NOMO-1 treated with DMSO at 0.1 percent for 48 hours (cell line): Measurements from ENCODE around the gene SH2D2A.

Source experiments
- DNase-seq: peaks from one replicate; lab custom pipeline; 2025; ENCODE audit not compliant: unreplicated experiment; lab: John Stamatoyannopoulos, UW

The SH2D2A gene

DNA sequence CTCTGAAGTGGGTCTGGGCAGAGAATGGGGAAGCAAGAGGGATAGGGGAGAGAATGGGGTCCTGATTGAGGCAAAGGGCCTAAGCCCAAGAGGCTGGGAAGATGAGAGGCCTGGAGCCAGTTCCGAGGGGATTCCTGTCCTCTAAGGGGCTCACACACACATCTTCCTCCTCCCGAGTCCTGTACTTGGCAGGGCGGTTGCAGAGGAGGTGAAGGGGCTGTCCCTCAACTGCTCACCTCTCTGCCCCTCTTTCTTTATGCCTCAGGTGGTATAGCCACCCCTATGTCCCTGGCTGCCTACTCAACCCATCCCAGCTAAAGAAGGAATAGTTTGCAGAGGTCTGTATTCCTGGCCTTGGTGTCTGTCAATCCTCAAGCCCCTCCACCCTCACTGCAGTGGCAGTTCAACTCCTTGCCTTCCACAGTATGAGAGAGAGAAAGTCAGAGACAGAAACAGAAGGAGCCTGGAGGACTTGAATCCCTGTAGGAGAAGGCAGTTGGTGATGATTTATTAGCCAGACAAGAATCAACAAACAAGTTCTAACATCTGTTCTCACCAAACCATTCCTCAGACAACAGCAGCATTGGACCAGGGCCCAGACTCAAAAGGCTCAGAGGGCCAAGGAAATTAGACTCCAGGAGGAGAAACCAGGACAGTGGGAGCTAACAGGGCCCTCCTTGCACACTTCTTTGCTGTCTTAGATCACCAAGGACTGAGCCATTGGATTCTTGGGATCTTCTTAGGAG, 10.7 kb downstream of the SH2D2A start:
- DNase-seq = no peak

DNA sequence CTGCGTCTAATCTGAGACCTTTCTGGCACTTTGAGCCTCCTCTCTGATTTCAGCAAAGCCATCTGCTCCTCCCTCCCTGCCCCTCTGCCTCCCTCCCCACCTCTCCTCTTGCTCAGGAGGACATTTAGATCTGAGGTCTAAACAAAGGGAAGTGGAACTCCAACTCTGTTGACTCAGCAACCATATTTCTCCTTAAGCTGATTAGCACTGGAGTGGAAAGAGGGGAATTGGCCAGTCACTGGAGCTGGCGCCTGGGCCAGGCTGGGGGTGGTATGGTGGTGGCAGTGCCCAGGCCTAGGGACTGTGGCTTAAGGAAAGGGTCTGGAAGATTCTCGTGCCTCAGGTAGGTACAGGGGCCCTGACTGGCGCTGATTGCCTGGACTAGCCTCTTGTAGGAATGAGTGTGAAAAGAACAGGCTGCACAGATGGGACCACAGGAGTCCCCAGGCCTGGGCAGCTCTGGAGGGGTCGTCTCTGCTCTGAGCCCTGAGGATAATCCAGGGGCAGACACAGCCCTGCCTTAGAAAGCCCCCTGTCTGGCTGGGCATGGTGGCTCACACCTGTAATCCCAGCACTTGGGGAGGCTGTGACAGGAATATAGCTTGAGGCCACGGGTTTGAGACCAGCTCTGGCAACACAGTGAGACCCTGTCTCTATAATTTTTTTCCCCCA, 11.9 kb downstream of the SH2D2A start:
- peak; percentile 88 for DNase-seq

DNA sequence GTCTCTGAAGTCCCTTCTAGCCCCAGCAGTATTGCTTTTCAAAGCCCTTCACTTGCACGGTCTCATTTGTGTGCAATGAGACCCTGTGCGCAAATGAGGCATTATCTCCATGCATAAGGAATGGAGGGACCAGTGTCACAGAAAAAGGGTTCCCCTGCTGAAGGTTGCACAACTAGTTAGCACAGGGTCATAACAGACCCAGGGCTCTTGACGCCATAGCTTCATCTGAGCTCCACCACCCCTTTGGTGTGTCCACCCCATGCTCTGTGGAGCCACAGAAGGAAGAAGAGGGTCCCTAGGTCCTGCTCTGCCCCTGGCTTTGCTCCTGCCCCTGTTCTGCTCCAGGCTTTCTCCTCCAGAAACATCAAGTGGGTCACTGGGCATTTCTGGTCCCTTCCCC, 12.6 kb downstream of the SH2D2A start:
- no peak for DNase-seq

DNA sequence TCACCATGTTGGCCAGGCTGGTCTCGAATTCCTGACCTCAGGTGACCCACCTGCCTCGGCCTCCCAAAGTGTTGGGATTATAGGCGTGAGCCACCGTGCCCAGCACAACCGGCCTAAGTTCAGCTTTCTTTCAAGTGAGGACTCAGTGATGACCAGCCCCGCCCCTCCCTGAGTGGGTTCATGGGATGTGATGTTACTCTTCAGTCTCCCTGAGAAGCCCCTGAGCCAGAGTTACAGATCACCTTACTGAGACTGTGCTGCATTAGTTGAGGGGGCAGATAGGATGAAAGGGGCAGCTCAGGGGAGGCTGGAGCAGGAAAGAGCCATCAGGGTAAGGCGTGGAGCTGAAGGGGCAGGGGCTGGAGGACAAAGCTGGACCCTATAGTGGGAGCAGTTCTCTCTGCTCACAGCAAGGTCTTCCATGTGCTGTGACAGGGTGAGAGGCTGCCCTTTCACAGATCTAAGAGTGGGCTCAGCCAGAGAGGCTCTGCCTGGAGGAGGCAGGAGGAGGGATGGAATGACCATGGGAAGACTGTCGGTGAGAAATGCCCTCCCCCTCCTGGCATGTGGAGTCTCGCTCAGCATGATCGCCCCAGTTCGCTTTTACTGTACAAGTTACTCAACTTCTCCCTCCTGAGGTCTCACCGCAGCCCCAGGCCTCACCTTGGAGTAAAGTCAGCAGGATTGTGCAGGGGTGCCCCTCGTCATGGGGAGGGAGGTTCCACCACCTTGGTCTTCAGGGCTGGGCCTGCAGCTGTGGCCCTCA, 13.4 kb downstream of the SH2D2A start:
- DNase-seq = no peak

DNA sequence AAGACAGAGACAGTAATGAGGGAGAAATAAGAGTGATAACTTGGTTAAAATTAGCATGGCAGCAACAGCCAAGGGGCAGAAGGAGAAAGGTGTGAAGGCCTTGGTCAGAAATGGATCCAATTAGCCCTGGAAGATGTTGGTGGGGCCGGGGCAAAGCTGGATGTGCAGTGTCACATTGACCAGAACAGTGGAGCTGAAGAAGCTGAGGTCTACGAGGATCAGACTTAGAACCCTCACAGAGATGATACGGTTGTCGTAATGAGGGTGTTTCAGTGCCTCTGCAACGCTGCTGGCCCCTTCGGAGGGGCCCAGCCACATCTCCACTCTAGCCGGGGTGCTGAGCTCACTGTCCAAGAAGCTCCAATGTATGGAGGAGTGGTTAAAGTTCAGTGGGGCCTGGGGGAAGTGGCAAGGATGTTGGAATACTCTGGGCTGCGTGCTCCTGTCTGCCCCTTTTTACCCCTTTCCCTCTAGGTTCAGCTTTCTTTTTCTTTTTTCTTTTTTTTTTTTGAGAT, 14.2 kb downstream of the SH2D2A start:
- no peak for DNase-seq

DNA sequence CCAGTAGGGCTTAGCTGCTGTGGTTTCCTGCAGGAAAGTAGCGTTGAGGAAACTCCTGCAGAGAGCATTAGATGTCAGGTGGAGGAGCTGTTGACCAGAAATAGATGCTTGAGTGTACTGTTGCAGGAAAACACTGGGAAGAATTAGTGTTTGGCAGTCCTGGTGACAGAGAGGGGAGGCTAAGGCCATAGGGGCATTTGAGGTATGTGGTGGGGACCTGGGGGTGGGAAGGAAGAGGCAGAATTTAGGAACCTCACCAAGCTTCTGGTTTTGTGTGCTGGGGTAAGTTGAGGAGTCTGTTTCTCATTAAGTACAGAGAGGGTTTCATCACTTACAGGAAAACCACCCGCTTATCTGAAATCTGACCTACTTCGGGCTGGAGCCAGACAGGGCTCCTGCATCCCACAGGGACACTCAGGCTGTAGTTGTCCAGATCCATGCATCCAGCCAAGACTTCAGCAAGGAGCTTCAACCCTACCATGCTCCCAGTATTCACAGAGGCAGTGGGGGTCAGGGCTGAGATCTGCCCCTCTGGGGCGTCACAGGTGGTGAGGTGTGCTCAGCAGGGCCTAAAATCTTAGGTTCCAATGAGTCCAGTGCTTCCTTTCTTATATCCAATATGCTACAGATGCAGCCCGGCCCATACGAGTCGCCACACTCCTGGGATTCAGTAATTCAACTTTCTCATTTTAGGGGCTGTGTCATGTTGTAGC, 15.1 kb downstream of the SH2D2A start:
- no peak for DNase-seq

DNA sequence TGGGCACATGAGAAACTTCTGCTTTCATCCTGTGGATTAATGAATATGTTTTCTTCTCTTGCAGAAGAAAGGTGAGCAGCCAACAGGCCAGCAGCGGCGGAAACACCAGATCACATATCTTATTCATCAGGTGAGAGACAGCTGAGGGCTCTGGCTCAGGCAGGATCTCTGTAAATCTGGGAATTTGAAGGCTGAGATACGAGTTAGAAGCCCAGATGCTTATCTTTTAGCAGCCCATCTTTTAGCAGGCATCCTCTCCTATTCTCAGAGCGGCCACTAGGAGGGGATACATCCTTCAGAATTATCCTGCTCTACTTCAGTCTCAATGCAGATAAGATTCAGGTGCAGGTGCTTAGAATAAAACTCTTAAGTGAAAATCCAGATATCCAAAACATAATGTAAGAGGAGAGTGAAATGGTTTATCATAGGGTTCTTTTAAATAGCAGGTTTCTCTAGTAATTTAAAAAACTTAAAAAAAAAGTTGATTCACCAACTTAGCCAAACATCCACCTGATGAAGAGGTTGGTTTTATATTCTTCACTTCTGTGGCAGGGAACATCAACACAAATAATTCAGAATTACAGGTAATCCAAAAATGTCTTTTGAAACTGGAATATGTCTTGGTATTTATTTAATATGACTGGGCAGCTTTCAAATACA, 19.3 kb downstream of the SH2D2A start:
- peak; percentile 51 for DNase-seq

DNA sequence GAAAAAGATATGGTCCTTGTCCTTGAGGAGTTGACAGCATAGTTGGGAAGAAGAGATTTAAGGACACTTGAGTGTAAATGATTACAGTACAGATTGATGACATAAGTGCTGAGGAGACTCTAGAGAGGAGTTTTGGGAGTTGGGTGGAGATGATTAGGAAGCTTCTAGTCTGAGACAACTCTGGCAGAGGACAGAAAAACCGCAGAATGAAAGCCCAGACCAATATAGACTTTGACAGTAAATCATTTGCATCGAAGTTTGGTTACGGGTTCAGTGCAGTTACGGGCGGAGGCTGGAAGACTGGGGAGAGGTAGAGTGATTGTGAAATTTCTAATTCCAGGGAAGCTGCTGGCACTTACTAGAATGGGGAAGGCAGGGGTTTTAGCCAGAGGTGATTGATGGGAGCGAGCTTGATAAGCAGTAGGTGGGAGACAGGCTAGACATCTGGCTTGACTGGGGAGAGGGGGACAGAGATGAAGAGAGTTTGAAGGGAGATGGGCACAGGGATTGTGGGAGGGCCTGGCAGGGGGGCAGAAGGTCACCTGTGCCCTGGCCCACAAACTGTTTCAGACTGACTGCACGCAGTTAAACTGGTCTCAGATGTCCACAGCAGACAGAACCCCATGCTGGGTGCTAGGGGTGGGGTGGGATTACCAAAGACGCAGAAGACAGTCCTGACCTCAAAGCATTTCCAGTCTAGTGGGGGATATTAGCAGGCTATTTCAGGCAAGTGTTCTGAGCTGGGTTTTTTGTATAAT, 20.1 kb downstream of the SH2D2A start:
- DNase-seq = no peak

DNA sequence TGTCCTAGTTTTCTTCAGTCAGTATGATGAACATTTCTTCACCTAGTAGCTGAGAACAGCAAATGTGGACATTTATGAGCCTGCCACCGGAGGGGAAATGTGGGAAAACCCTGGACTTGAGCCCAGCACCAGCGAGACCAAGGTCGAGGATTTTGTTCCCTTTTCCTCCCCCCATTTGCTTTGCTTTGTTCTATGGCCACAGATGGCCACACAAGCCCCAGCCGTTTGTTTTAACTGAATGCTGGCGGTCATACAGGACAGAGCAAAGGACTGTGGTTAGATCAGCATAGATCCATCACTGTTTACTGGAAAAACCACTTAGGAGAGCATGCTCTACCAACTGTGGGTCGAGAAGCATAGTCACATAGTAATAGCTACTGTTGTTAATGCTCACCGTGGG, 20.9 kb downstream of the SH2D2A start:
- DNase-seq = no peak

DNA sequence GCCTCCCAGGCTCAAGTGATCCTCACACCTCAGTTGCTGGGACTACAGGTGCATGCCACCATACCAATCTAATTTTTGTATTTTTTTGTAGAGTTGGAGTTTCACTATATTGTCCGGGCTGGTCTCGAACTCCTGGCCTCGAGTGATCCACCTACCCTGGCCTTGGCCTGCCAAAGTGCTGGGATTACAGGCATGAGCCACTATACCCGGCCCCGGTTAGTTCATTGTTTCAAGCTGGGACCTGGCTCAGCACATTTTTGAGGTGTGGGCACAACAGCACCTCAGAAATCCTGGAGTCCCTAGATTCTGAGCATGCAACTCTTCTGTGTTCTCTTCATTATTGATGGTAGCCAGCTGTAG, 21.3 kb downstream of the SH2D2A start:
- DNase-seq = no peak

DNA sequence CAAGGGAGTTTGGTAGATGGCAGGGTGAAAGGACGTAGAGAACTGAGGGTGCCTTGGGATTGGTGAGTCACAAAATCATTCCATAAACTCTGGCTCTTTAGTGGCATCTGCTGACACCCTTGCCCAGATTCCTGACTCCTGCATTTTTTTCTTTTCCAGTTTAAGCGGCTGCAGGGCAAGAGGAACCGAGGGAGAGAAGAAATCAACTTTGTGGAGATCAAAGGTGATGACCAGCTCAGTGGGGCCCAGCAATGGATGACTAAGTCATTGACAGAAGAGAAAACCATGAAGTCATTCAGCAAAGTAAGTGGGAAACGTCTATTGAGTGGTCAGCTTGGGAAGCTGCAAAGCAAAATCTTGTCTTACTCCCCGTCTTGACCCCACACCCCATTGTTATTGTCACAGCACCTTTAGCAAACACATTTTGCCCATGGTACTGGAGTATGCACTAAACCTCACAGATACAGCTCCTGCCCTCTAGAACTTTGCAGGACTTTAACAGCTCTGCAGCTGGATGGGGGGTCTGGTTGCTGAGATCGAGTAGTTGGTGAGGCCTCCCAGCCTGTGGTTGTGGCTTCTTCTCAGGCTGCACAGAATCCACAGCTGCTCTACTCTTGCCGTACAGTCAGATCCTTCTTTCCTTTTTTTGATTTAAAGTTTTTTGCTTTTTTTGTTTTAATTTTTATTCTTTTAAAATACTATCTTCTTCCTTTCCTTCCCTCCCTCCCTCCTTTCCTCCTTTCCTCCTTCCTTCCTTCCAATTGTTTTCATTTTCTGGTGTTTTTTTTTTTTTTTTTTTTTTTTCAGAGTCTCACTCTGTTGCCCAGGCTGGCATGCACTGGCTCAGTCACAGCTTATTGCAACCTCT, 21.9 kb downstream of the SH2D2A start:
- DNase-seq = no peak

DNA sequence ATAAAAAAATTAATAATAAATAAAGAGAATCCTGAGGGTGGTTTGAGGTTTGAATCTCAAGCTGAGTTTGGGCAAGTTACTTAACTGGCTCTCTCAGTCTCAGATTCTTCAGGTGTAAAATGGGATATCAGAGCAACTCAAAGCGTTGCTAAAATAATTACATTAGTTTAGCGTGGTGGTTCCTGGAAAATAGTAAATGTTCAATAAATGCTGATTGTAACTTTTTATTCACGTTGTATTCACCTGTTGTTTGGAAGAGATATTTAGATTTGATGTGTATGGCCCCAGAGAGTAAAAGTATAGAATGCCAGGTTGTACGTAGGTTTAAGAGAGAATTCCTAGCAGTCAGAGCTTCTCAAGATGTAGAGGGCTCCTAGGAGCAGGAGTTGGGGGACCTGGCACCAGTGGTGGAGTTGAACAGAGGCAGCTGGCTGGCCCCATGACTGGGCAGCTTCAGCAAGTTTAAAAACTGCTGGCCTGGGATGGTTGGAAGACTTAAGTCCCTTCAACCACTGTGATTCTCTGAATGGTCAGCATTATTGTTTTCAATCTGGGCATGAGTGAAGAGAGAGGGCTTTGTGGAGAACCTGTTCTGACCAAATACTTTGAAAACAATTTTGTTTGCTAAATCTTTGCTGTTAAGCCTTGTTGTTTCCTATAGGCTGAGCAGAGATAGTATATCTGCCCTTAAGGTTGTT, 26.9 kb downstream of the SH2D2A start:
- no peak for DNase-seq

DNA sequence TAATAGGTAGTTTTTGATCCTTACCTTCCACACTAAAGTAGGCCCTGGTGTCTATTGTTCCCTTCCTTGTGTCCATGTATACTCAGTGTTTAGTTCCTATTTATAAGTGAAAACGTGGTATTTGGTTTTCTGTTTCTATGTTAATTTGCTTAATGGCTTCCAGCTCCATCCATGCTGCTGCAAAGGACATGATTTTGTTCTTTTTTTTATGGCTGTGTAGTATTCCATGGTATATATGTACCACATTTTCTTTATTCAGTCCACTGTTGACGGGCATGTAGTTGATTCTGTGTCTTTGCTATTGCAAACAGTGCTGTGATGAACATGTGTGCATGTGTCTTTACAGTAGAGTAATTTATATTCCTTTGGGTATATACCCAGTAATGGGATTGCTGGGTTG, 28.5 kb downstream of the SH2D2A start:
- DNase-seq = no peak

DNA sequence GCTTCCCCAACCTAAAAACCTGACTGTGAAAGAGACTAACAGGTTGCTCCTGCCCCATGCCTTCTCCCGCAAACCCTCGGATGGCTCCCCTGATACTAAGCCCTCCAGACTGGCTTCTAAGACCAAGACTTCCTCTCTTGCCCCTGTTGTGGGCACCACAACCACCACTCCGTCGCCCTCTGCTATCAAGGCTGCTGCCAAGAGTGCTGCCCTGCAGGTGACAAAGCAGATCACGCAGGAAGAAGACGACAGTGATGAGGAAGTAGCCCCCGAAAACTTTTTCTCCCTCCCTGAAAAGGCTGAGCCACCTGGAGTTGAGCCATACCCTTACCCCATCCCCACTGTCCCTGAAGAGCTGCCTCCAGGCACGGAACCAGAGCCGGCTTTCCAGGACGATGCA, 30.0 kb downstream of the SH2D2A start:
- no peak for DNase-seq

DNA sequence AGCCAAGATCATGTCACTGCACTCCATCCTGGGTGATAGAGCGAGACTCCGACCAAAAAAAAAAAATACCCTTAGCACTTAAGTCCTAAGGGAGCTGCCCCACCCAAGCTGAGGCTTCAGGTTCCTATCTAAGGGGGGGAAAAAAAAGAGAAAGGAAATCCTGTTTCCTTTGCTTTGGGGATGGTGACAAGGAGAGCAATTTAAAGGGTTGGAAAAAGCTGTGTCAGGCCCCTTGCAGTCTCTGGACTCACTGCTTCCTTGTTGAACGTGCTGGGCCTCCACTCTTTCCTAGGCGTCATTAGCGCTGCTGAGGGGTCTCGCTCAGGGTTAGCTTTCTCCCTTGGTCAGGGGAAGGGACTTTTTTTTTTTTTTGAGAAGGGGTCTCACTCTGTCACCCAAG, 31.2 kb downstream of the SH2D2A start:
- no peak for DNase-seq

DNA sequence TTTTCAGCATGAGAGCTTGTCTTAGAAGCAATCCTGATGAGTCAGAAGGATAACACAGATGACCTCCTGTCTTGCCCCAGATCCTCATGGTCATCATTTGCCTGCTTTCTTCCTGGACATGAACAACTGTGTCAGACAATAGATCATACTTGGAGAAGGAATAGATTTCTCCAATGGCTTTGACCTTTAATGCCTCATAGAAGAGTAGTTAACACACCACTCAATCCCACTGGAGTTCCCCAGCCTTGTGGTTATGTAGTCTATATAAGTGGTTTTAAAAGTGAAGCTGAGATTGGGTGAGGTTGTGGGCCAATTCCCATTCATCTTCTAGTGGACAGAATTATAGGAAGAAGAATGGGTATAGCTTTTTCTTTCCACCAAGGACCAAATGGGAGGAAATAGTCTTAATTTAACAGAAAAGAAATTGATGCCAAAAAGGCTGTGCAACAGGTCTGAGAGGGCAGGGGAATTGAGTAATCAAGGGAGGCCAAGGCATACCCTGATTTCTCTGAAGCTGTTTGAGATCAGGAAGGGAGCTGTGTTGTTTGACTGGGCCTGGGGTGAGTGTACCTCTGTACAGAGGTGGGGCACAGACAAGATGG, 35.0 kb downstream of the SH2D2A start:
- no peak for DNase-seq

DNA sequence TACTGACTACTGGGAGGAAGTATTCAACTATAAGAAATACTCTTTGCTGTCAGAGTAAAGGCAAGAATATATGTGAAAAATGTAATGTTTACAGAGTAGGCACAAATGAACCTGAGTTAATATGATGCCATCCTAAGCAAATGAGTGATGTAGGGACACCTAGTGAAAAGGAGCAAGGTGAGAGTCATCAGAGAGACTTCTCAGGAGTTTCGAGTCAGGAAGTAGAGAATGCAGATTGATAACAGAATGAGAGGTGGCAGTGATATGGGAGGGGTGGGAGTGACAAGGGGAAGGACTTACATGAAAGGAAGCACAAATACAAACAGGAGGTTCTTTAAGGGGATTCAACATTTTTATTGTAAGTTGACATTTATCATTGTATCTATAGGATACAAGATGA, 39.1 kb downstream of the SH2D2A start:
- DNase-seq = no peak

DNA sequence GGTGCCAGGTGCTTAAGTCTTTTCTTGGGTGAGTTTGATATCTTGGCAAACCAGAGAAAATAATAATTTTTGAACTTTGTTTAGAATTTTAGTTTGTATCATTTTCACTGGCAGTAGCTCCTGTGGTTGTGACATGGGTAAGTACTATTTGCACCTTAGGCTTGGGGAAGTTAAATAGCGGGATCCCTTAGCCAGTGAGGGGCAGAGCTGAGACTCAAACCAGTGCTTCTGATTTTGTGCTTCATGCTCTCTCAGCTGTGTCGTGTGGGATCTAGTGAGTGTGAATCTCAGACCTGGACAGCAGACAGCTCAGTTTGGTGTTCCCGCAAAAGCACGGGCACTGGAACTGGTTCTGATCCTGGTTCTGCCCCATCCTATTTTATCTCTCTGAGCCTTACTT, 39.7 kb downstream of the SH2D2A start:
- DNase-seq = no peak
